ENCODE measurements around the gene RABGAP1L. TPM values are rescaled to one million over a fixed set of nuclear protein-coding genes. Genes with fewer than 3 reads are reported as not detected.
A peak's percentile ranks its signal among the peaks of the same experiment; 100 is the strongest.

The RABGAP1L gene
- total RNA-seq, 1 donor from 2014 or later, result 28.8 TPM

DNA sequence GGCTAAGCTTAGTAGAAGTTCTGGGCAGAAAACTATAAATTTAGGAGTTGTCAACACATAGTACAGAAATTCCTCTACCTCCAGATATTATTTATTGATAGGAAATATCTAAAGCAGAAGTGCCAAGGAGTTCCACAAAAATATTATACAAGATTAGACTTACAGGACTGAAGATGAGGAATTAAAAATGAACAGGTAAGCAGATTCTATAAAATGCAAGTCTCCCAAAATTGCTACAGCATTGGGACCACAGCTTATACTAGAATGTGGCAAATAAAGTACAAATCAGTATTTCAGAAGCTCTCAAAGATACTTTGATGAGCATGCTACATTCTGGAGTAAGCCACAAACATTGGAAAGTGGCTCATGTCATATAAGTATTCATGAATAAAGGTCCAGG is 790.3 kb downstream of the RABGAP1L start:
- no peaks in the 10 kb centered on the region for H3K27me3 Mint-ChIP-seq (ENCODE audit: low read depth)
- H3K4me3 Mint-ChIP-seq (ENCODE audit: low read depth), result no peak overlapping the region
- intact Hi-C loops (cut with micrococcal nuclease), result no loop called here
- H3K4me1 Mint-ChIP-seq (ENCODE audit: low read depth), result no peaks in the 10 kb centered on the region
- H3K27ac Mint-ChIP-seq, result no peak overlapping the region
- no peaks in the 10 kb centered on the region for H3K9me3 Mint-ChIP-seq
- H3K36me3 Mint-ChIP-seq (ENCODE audit: low read depth), result no peaks in the 10 kb centered on the region
- DNase-seq (ENCODE audit: low spot score), result no peak

GRCh38 chr1:174953285-174954072 is 794.2 kb downstream of the RABGAP1L start:
- intact Hi-C loops (cut with micrococcal nuclease), result no loop called here
- no peaks in the 10 kb centered on the region for H3K9me3 Mint-ChIP-seq
- no peaks in the 10 kb centered on the region for H3K27me3 Mint-ChIP-seq (ENCODE audit: low read depth)
- H3K4me3 Mint-ChIP-seq (ENCODE audit: low read depth), result no peak overlapping the region
- no peaks in the 10 kb centered on the region for H3K36me3 Mint-ChIP-seq (ENCODE audit: low read depth)
- no peak for DNase-seq (ENCODE audit: low spot score)
- H3K27ac Mint-ChIP-seq, result no peak overlapping the region
- H3K4me1 Mint-ChIP-seq (ENCODE audit: low read depth), result peaks cover 16% of the 10 kb centered on the region

- peaks cover 16% of the 10 kb centered on the region for H3K4me1 Mint-ChIP-seq (ENCODE audit: low read depth)
- H3K36me3 Mint-ChIP-seq (ENCODE audit: low read depth), result no peaks in the 10 kb centered on the region
- no peak overlapping the region for H3K4me3 Mint-ChIP-seq (ENCODE audit: low read depth)
- no peaks in the 10 kb centered on the region for H3K27me3 Mint-ChIP-seq (ENCODE audit: low read depth)
- no peaks in the 10 kb centered on the region for H3K9me3 Mint-ChIP-seq
- intact Hi-C loops (cut with micrococcal nuclease), result no loop called here
- no peak overlapping the region for H3K27ac Mint-ChIP-seq
- DNase-seq (ENCODE audit: low spot score), result no peak
Measured at GRCh38 chr1:174954073-174954460, 794.7 kb downstream of the RABGAP1L start.

- DNase-seq (ENCODE audit: low spot score), result no peak
- Mint-ChIP-seq H3K27ac (no peak overlapping the region), H3K36me3 (ENCODE audit: low read depth) (no peaks in the 10 kb centered on the region), H3K4me3 (ENCODE audit: low read depth) (no peak overlapping the region), H3K4me1 (ENCODE audit: low read depth) (peaks cover 16% of the 10 kb centered on the region), H3K27me3 (ENCODE audit: low read depth) (no peaks in the 10 kb centered on the region), H3K9me3 (no peaks in the 10 kb centered on the region)
- intact Hi-C loops (cut with micrococcal nuclease), result no loop called here
Measured at GRCh38 chr1:174954671-174955669, 795.6 kb downstream of the RABGAP1L start.

DNA sequence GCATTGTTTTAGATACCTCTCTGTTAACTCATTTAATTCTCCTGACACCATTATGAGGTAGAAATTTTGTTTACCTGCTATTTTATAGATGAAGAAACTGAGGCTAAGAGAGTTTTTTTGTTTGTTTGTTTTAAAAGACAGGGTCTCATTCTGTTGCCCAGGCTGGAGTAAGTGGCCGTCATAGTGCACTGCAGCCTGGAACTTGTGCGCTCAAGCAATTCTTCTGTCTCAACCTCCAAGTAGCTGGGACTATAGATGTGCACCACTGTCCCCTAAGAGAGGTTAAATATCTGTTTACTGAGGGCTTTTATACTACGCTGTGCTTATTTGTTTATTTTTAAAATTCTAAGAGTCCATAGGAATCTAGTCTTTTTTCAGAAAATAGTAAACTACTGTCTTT is 796.8 kb downstream of the RABGAP1L start:
- intact Hi-C loops (cut with micrococcal nuclease), result no loop called here
- no peak for DNase-seq (ENCODE audit: low spot score)
- Mint-ChIP-seq H3K27ac (no peak overlapping the region), H3K4me3 (ENCODE audit: low read depth) (no peak overlapping the region), H3K9me3 (no peaks in the 10 kb centered on the region), H3K27me3 (ENCODE audit: low read depth) (no peaks in the 10 kb centered on the region), H3K36me3 (ENCODE audit: low read depth) (no peaks in the 10 kb centered on the region), H3K4me1 (ENCODE audit: low read depth) (peaks cover 16% of the 10 kb centered on the region)

GRCh38 chr1:174956976-174957375 is 797.7 kb downstream of the RABGAP1L start:
- no peak overlapping the region for H3K4me3 Mint-ChIP-seq (ENCODE audit: low read depth)
- intact Hi-C loops (cut with micrococcal nuclease), result loop anchor here (1.0 kb wide), 1 partner anchor 11 kb away; no protein-coding TSS in a partner anchor
- no peaks in the 10 kb centered on the region for H3K36me3 Mint-ChIP-seq (ENCODE audit: low read depth)
- no peaks in the 10 kb centered on the region for H3K27me3 Mint-ChIP-seq (ENCODE audit: low read depth)
- H3K9me3 Mint-ChIP-seq, result no peaks in the 10 kb centered on the region
- peaks cover 16% of the 10 kb centered on the region for H3K4me1 Mint-ChIP-seq (ENCODE audit: low read depth)
- no peak for DNase-seq (ENCODE audit: low spot score)
- H3K27ac Mint-ChIP-seq, result no peak overlapping the region

- no peaks in the 10 kb centered on the region for H3K27me3 Mint-ChIP-seq (ENCODE audit: low read depth)
- peak overlapping the region; percentile 48 for H3K27ac Mint-ChIP-seq
- no peaks in the 10 kb centered on the region for H3K36me3 Mint-ChIP-seq (ENCODE audit: low read depth)
- no peak for DNase-seq (ENCODE audit: low spot score)
- H3K9me3 Mint-ChIP-seq, result no peaks in the 10 kb centered on the region
- peaks cover 16% of the 10 kb centered on the region for H3K4me1 Mint-ChIP-seq (ENCODE audit: low read depth)
- intact Hi-C loops (cut with micrococcal nuclease), result loop anchor here (1.0 kb wide), 1 partner anchor 10 kb away; no protein-coding TSS in a partner anchor
- H3K4me3 Mint-ChIP-seq (ENCODE audit: low read depth), result peak overlapping the region; percentile 49
Measured at GRCh38 chr1:174957829-174958228, 798.5 kb downstream of the RABGAP1L start.

DNA sequence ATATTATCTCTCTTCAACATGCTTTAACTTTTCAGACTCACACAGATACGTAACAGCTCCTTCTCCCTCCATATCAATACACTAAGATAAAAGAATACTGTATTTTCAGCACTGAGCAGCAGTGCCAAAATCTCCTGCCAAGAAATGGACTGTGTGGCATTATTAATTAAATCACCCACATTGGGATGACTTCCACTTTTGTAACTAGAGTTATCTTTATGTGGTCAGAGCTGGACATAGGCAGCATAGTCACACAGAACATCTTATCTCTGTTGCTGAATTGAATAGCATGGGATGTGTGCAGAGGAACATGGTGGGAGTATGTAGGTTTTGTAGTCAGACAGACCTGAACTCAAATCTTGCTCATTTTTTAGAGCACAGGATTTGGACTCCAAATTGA is 799.1 kb downstream of the RABGAP1L start:
- Mint-ChIP-seq H3K27me3 (ENCODE audit: low read depth) (no peaks in the 10 kb centered on the region), H3K36me3 (ENCODE audit: low read depth) (peaks cover 2% of the 10 kb centered on the region), H3K4me1 (ENCODE audit: low read depth) (peaks cover 19% of the 10 kb centered on the region), H3K27ac (no peak overlapping the region), H3K4me3 (ENCODE audit: low read depth) (no peak overlapping the region), H3K9me3 (no peaks in the 10 kb centered on the region)
- intact Hi-C loops (cut with micrococcal nuclease), result no loop called here
- DNase-seq (ENCODE audit: low spot score), result no peak

- Mint-ChIP-seq H3K9me3 (no peaks in the 10 kb centered on the region), H3K27ac (no peak overlapping the region), H3K36me3 (ENCODE audit: low read depth) (peaks cover 2% of the 10 kb centered on the region), H3K4me3 (ENCODE audit: low read depth) (no peak overlapping the region), H3K4me1 (ENCODE audit: low read depth) (peaks cover 35% of the 10 kb centered on the region), H3K27me3 (ENCODE audit: low read depth) (no peaks in the 10 kb centered on the region)
- no peak for DNase-seq (ENCODE audit: low spot score)
- intact Hi-C loops (cut with micrococcal nuclease), result no loop called here
Measured at GRCh38 chr1:174960362-174960761, 801.0 kb downstream of the RABGAP1L start.

- Mint-ChIP-seq H3K27me3 (ENCODE audit: low read depth) (no peaks in the 10 kb centered on the region), H3K9me3 (no peaks in the 10 kb centered on the region), H3K4me3 (ENCODE audit: low read depth) (no peak overlapping the region), H3K27ac (peak overlapping the region; percentile 86), H3K36me3 (ENCODE audit: low read depth) (peaks cover 2% of the 10 kb centered on the region), H3K4me1 (ENCODE audit: low read depth) (peaks cover 41% of the 10 kb centered on the region)
- DNase-seq (ENCODE audit: low spot score), result no peak
- intact Hi-C loops (cut with micrococcal nuclease), result loop anchor here (2.0 kb wide), 2 partner anchors 35 to 153 kb away; partner anchors contain the start of gene CACYBP
Measured at GRCh38 chr1:174963529-174964125, 804.3 kb downstream of the RABGAP1L start.

DNA sequence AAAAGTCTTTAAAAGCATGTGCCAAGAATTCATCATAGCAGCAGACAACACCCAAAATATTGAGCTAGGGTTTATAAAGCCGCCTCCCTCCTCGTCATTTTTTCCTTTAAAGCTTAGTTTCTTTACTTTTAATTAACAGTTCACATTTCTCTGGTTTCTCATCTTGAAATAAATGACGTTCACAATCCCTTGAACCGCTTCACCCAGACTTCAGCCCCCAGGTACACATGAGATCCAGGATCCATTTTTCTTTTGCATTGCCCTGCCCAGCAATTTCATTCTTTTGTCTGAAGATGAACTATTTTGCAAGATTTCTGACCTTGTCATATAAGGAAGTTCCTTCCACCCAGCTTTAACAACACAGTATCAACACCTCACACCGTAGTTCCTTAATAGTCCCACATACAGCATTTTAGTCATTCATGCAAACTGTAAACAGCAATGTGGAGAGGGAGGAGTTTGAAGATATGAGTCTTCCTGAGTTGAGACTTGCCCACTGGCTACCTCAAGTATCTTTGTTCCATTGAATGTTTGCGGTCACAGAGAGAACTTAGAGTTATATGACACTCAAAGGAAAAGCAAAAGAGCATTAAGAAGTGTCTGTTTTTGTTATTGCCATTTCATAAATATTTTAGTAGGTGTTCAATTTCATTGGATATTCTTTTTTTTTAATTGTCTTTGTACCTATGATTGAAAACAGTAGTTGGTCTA is 805.1 kb downstream of the RABGAP1L start:
- H3K4me1 Mint-ChIP-seq (ENCODE audit: low read depth), result peaks cover 49% of the 10 kb centered on the region
- H3K36me3 Mint-ChIP-seq (ENCODE audit: low read depth), result peaks cover 2% of the 10 kb centered on the region
- no peaks in the 10 kb centered on the region for H3K27me3 Mint-ChIP-seq (ENCODE audit: low read depth)
- H3K4me3 Mint-ChIP-seq (ENCODE audit: low read depth), result peak overlapping the region; percentile 77
- DNase-seq (ENCODE audit: low spot score), result peak; percentile 28
- intact Hi-C loops (cut with micrococcal nuclease), result loop anchor here (2.0 kb wide), 2 partner anchors 34 to 154 kb away; partner anchors contain the start of gene CACYBP
- H3K9me3 Mint-ChIP-seq, result no peaks in the 10 kb centered on the region
- peak overlapping the region; percentile 86 for H3K27ac Mint-ChIP-seq

DNA sequence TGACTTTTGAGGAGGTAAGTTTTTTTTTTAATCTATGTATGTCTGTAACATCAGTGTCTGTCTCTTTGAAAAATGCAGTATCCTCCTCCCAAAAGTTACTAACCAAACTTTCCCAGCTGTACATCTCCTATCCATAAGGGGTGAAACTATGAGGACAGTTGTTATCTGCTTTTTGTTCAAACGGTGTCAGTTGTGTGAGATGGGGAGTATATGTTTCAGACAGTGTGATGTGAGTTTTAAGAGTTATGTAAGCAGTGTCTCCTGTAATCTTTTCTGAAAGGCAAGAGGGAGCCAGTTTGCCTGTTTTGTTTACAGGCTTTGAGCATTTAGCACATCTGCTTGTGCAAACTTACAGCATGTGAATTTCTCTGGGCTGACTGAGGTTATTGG is 805.6 kb downstream of the RABGAP1L start:
- Mint-ChIP-seq H3K4me3 (ENCODE audit: low read depth) (peak overlapping the region; percentile 77), H3K27me3 (ENCODE audit: low read depth) (no peaks in the 10 kb centered on the region), H3K27ac (peak overlapping the region; percentile 86), H3K4me1 (ENCODE audit: low read depth) (peaks cover 55% of the 10 kb centered on the region), H3K36me3 (ENCODE audit: low read depth) (peaks cover 5% of the 10 kb centered on the region), H3K9me3 (no peaks in the 10 kb centered on the region)
- DNase-seq (ENCODE audit: low spot score), result no peak
- intact Hi-C loops (cut with micrococcal nuclease), result loop anchor here (2.0 kb wide), 2 partner anchors 34 to 154 kb away; partner anchors contain the start of gene CACYBP

Measured in activated T-helper 2 cell treated with anti-CD3 and anti-CD28 coated beads, Interferon-gamma antibody, Interleukin-2, Interleukin-4, amounts not matched to agents 10 μg/mL and 5 μg/mL and 100 μg/mL, durations not matched to agents 14 hours and 24 hours and 36 hours (primary cell).